COLO668 (cell line): Measurements from ENCODE around the gene WDR27.
"Not testable (repeated sequence)": the region's sequence is repeated elsewhere in the genome, so short reads cannot be mapped to it uniquely, and the experiment has no call there.

ENCODE experiments used
- DNase-seq: peaks from one replicate; lab custom pipeline; 2025; ENCODE audit not compliant: unreplicated experiment; lab: John Stamatoyannopoulos, UW

WDR27 gene

GRCh38 chr6:169533301-169534038 lies 168.4 kb downstream of the WDR27 start:
- no peak for DNase-seq

DNA sequence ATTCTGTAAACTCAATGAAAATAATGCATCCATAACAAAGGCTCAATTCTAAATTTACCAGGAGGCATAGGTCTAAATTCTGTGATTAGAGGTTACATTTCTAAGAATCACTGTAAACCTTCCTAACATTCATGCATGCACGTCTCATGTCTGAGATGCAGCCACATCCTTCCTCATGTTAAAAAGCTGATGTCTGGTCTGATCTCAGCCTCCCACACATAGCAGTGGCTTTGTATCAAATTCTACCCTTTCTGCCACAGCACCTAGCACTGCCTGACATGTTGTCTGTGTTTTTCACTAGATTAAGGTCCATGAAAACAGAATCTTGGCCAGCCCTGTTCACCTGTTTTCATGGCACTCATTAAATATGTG lies 171.1 kb downstream of the WDR27 start:
- no peak for DNase-seq

GRCh38 chr6:169529931-169530751 lies 171.7 kb downstream of the WDR27 start:
- no peak for DNase-seq

GRCh38 chr6:169528755-169529154 lies 173.1 kb downstream of the WDR27 start:
- DNase-seq, result no peak

- no peak for DNase-seq
These were observed 174.5 kb downstream of the WDR27 start for GRCh38 chr6:169527306-169527705.

GRCh38 chr6:169521825-169522224 lies 180.0 kb downstream of the WDR27 start:
- DNase-seq, result no peak

DNA sequence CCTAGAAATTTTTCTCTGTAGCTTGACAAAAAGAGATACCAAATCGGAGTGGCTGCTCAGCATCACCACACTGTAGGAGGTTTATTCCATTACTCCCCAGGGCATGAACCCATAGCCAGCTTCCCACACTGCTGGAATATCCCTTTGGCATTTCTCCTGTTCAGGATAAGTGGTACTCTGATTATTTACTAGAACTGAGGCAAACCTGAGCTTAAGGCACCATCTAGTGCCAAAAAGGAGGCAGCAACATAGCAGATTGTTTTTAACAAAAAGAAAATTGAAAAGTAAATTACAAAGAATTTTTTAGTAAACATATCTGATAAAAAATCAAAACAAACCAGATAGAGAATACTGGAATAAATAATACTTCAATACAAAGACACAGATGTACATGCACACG lies 181.7 kb downstream of the WDR27 start:
- DNase-seq, result no peak

DNA sequence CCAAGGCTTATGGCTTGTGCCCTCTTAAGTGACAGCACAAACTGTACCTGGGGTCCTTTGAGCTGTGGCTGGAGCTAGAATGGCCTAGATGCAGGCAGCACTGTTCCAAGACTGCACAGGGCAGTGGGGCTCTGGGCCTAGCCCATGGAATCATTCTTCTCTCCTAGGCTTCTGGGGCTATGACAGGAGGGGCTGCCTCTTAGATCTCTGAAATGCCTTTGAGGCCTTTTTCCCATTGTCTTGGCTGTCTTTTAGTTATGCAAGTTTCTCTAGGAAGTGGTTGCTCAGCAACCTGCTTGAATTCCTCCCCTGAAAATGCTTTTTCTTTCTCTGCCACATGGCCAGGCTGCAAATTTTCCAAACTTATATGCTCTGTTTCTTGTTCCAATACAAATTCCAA lies 183.4 kb downstream of the WDR27 start:
- no peak for DNase-seq

DNA sequence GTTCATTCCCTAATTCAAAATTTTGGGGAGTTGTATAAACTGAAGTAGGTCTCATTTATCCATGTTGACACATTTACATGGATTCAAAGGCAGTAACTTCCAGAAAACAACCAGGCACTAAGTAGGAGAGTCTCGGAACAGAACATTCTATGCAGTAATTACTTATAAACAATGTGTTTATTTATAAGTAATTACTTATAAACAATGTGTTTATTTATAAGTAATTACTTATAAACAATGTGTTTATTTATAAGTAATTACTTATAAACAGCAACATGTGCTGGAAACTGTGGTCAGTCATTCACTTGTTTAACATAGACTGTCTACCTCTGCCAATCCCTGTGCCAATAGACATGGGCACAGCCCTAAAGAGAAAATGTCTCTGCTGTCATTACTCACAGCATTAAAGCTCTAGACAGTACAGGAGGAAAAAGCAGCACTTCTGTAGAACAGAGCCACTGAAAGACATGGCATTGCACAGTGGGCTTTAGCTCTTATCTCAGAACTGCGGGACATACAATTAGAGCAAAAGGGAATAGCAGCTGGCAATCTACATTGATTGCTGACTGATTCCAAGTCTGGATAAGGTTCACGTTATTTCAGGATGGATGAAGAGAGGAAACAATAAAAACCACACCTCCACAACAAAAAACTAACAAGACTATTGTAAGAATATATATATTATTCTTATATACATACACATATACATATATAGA lies 188.2 kb downstream of the WDR27 start:
- DNase-seq, result no peak

DNA sequence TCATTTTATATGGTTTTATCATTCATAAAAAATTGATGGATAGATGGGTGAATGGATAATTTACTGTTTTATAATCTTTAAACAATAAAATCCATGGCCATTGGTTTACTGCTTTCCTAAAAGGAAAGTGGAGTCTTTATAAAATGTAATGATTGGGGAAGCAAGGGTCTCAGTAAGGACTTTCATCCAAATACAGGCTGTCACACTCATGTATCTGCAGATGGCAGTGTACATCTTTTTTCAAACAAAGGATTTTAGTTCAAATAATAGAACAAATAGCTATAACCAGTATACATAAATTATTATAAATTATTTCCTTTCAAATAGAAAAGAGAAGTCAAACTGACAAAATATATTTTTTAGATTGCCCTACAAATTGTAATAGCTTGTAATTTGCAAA lies 190.0 kb downstream of the WDR27 start:
- DNase-seq, result not testable (repeated sequence)

DNA sequence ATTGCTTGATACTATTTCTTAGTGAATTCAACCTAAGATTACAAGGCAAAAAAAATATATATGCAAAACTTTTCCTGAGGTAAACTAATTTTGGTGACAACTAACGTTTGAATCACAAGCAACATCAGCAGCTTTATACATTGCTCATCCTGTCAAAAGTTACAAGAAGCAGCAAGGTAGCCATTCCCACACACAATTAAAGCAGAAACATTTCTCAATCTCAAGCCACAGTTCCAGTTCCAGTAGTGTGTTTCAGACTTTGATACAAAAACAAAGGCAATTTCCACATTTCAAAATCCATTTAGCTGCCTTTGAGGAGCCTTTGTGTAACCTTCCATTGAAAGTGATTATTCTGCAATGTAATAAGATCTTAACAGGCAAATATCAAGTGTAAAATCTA lies 191.0 kb downstream of the WDR27 start:
- no peak for DNase-seq

DNA sequence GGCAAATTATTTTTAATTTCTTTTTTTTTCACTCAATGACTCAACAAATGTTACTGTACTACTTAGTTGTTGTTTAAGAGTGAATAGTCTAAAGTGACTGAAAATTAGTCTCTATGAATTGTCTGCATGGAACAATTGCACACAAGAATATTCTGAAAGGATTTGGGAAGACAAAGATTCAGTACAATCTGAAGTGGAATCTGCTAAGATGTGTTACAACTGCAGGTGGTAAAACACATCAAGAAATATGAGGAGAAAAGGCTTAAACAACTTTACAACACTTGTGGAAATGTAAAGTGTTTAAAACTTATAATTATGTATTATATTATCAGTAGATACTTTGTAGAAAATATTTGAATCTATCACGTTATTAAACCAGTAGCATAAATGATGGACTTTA lies 193.4 kb downstream of the WDR27 start:
- no peak for DNase-seq

GRCh38 chr6:169503422-169504152 lies 198.2 kb downstream of the WDR27 start:
- no peak for DNase-seq

DNA sequence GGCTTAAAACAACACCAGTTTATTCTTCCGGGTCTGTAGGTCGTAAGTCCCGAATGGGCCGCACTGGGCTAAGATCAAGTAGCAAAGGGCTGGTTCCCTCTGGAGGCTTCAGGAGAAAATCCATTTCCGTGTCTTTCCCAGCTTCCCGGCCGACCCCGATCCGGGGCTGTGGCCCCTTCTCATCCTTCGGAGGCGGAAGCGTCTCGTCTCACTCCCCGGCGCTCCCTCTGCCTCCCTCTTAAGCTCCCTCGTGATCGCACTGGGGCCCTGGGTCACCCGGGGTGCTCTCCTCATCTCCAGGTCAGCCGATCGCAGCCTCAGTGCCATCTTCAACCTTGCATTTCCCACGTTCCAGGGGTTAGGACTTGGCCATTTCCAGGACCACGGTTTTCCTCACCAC lies 199.4 kb downstream of the WDR27 start:
- no peak for DNase-seq

- no peak for DNase-seq
These were observed 200.0 kb downstream of the WDR27 start for GRCh38 chr6:169501777-169502313.

DNA sequence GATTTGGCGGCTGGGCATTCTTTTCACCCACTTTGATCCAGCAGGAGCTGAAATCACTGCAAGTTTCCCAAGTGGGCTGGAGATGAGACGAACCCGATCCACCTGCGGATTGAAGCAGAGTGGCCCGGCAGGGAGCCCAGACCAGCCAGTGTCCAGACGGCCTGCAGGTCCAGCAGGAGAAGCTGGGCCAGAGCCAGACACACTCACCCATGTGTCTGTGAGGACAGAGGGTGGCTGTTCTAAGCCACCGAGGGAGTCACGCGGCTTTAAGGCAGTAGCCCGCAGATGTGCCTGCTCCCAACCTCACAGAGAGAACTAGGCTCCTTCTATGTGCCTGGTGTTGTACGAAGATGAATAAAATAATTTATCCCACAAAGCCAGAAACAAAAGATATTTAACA lies 200.7 kb downstream of the WDR27 start:
- DNase-seq, result no peak

DNA sequence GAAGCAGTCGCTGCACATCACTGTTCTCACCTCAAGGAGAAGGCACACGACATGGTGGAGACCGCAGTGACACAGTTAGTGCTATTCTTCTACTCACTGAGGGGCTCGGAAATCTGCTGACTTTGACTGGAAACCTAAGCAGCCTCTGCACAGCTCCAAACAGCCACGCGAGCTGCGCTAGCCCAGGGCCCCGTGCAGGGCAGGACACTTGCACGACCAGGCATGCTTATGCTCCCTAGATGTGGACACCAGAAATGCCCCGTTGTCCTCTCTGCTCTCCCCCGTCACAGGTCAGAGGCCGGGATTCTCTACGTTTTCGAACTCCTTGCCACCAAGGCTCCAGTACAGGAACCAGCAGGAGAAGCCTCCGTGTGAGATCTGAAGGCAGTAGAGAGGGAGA lies 201.1 kb downstream of the WDR27 start:
- DNase-seq, result no peak

- no peak for DNase-seq
These were observed 202.0 kb downstream of the WDR27 start for GRCh38 chr6:169499848-169500247.

DNA sequence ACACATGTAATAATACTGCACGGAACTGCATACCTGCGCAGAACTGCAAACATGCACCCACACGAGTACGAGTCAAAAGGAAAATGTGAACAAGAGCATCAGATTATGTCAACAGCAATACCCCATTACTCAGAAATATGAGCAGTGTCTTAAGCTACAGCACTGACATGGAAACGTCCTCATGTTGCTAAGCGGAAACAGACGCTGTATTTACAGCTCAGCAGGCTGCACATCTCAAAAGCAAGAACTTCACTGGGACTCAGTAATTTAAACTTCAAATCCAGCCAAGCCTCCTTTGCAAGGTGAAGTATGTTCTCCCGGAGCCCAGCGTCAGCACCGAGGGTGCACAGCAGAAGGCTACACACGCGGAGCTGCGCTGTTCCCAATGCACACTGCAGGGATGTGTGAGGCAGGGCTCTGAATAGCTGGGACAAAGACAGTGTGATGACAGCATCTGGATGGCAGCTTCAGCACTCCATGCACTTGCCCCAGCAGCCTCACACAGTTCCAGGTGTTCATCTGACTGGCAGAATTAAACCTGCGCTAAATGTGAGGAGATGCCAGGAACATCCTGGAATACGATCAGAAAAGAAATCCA lies 202.8 kb downstream of the WDR27 start:
- DNase-seq, result no peak

- no peak for DNase-seq
These were observed 206.2 kb downstream of the WDR27 start for GRCh38 chr6:169495601-169496000.

DNA sequence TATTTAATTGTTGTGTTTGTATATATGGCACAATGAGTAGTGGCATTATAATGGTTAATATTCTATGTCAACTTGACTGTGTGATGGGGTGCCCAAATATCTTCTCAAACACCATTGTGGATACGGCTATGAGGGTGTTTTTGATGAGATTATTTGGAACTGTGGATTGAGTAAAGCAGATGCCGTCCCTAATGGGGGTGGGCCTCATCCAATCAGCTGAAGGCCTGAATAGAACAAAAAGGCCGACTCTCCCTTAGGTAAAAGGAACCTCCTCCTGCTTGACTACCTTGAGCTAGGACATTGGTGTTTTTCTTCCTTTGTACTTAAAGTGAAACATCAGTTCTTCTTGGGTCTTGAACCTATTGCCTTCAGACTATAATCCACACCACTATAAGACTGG lies 207.8 kb downstream of the WDR27 start:
- DNase-seq, result no peak
